Ovary (tissue), 9 donors: ENCODE results near the gene SHROOM3. TPM values are rescaled to one million over a fixed set of nuclear protein-coding genes. Genes with fewer than 3 reads are reported as not detected.

Source experiments
- DNase-seq, 5 donors: peaks; one replicate each; pipeline ENCODE4 v3.0.0-alpha.2; 2019 to 2020
- H3K27ac ChIP-seq, 2 donors: fragments of 200-600 bp; one replicate each; pipeline versions ENCODE4 v1.5.1 to v1.8.0; 2019 to 2022
- H3K27me3 ChIP-seq: fragments of 200-600 bp; one replicate; pipeline ENCODE4 v1.8.0; 2022
- H3K36me3 ChIP-seq: fragments of 200-600 bp; sonication (generic); one replicate; pipeline ENCODE4 v1.5.1; 2019
- H3K4me1 ChIP-seq: one replicate; pipeline ENCODE4 v1.8.1; 2013; ENCODE audit warnings: mild to moderate bottlenecking, moderate library complexity; ENCODE audit not compliant: insufficient read depth
- H3K4me3 ChIP-seq: fragments of 200-600 bp; sonication (generic); one replicate; pipeline ENCODE4 v1.5.1; 2017
- H3K9me3 ChIP-seq, 2 donors: fragments of 200-600 bp in 1 of 2; sonication (generic) in 1 of 2; one replicate each; pipeline versions ENCODE4 v1.5.1 to v1.8.1; 2013 to 2019; ENCODE audit warnings: mild to moderate bottlenecking in 1 of 2, moderate library complexity in 1 of 2
- EP300 ChIP-seq: sonication (generic); formaldehyde crosslinking; IDR thresholded peaks from one replicate; pipeline ENCODE4 v1.6.1; 2017; ENCODE audit warnings: antibody characterized with exemption
- POLR2A ChIP-seq: fragments of 450-650 bp; IDR thresholded peaks from one replicate; pipeline ENCODE4 v1.6.1; 2017; ENCODE audit warnings: antibody characterized with exemption, mild to moderate bottlenecking, moderate library complexity
- WGBS, 3 donors: extraction: QIAGEN DNeasy Blood & Tissue Kit in 1 of 3; methylation state at CpG; one replicate each; pipeline versions ENCODE4 v1.1.5 to v1.1.7; 2013 to 2017; 5-methylcytosine and 5-hydroxymethylcytosine counted together
- intact Hi-C, 4 donors: fragments of 100-400 bp; cut with DNase I; formaldehyde crosslinking; loops; one replicate each; pipeline versions ENCODE4 v1.11.0 to v1.15.1; 2022 to 2023
- polyA plus RNA-seq, 2 donors: library from polyadenylated mRNA; stranded (reverse); fragments of 200-250 nt in 1 of 2; fragments of 350-450 nt in 1 of 2; fragmentation: Illumina TruSeq in 1 of 2; extraction: RNeasy Lipid Tissue Mini Kit (QIAGEN cat#74804) in 1 of 2; gene quantifications; one replicate each; pipeline ENCODE4 v1.2.3, GENCODE V29; 2013 to 2014
- total RNA-seq, 7 donors: library from RNA; depleted of rRNA in 2 of 7; stranded (reverse); fragments of >200 nt in 2 of 7; fragmentation: NEBNext Ultra II Directional in 3 of 7; extraction: Animal tissue kit (Norgen Biotek cat#: 25700) in 3 of 7; gene quantifications; one replicate each; pipeline versions ENCODE4 v1.1.0 to v1.2.4, GENCODE V29; 2016 to 2023
- TF ChIP-seq, protein P1 (sequence below), 3 donors: fragments of 450-650 bp in 2 of 3; fragments of 200-600 bp in 1 of 3; IDR thresholded peaks; one replicate each; pipeline versions ENCODE4 v1.5.1 to v1.8.0; 2016 to 2022; ENCODE audit warnings: antibody characterized with exemption in 3 of 3, mild to moderate bottlenecking in 1 of 3
- donor health status: DM: no; HTN: no; CAD: no; lungs with moderate emphysema.
- donor health status: DM: no; HTN: no; CAD: no.
- donor health status: Bipolar disorder and iron deficiency.
- donor health status: DM: yes; HTN: yes; CAD: no.
- donor health status: DM: no; HTN: no; CAD: no.
- donor health status: DM: yes; HTN: yes; CAD: no.

Gene SHROOM3
- total and polyA plus RNA-seq, 9 donors = 0.80 to 70.1 (median 3.8) TPM

DNA sequence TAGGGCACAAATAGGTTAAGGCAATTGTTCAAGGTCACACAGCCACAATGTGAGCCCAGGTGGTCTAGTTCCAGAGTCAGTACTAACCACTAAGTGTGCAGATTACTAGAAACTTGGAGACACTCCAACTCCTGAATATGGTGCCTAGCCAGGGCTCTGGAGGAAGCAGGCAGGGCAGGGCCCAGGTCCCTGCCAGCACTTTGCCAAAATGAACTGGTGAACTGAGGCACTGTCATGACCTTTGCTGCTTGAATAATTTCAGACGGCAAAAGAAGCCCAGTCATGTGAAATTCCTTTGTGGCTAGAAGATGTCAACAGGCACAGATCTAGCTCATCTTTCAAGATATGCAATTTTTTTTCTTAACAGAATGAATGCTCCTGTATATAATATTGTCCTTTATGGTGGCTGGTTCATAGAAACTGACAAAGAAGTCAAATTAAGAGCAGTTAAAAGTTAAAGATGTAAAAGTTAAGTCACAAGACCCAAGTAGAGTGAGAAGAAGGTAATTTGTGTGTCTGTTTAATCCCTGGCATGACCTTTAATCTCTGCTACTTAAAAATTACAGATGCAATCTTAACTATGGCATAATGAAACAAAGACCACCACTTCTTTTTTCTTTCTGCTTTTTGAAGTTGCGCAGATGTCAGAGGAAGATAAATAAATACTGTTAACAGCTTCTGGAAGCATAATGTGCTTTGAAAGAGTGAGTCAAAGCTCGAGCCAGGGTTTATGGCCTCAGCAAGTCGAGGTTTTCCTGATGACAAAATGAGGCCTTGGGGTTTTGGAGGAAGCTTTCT, 54.1 kb downstream of the SHROOM3 start:
- TF ChIP-seq, protein P1, sequence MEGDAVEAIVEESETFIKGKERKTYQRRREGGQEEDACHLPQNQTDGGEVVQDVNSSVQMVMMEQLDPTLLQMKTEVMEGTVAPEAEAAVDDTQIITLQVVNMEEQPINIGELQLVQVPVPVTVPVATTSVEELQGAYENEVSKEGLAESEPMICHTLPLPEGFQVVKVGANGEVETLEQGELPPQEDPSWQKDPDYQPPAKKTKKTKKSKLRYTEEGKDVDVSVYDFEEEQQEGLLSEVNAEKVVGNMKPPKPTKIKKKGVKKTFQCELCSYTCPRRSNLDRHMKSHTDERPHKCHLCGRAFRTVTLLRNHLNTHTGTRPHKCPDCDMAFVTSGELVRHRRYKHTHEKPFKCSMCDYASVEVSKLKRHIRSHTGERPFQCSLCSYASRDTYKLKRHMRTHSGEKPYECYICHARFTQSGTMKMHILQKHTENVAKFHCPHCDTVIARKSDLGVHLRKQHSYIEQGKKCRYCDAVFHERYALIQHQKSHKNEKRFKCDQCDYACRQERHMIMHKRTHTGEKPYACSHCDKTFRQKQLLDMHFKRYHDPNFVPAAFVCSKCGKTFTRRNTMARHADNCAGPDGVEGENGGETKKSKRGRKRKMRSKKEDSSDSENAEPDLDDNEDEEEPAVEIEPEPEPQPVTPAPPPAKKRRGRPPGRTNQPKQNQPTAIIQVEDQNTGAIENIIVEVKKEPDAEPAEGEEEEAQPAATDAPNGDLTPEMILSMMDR (IDR thresholded peaks at IDR 0.05) = no peak
- no peak for TF ChIP-seq POLR2A
- no peak for TF ChIP-seq EP300
- Histone ChIP-seq H3K27ac (no peak overlapping the region), H3K36me3 (no peaks in the 10 kb centered on the region), H3K4me1 (no peaks in the 10 kb centered on the region), H3K4me3 (no peak overlapping the region), H3K9me3 (no peaks in the 10 kb centered on the region), H3K27me3 (no peaks in the 10 kb centered on the region)
- 58 to 65% (median 63%) methylated on average over 4 of the region's 4 CpGs for WGBS, 3 donors
- DNase-seq = no peak
- intact Hi-C loops = no loop called here

DNA sequence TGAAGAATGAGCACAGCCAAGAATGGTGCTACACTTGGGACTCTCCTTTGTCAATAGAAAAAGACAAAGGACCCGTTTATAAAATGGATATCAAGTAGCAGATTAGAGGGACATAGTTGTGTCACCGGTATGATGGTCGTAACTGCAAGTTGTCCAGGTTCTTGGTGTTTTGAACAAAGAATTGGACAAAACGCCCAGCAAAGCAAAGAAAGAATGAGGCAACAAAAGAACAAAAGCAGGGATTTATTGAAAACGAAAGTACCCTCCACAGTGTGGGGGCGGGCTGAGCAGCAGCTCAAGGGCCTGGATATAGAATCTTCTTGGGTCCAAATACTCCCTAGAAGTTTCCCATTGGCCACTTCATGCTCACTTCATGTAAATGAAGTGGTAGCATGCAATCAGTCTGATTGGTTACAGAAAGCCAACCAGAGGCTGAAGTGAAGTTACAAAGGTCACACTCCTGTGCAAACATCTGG, 54.7 kb downstream of the SHROOM3 start:
- Histone ChIP-seq H3K4me1 (no peaks in the 10 kb centered on the region), H3K27me3 (no peaks in the 10 kb centered on the region), H3K27ac (no peak overlapping the region), H3K4me3 (no peak overlapping the region), H3K36me3 (no peaks in the 10 kb centered on the region), H3K9me3 (no peaks in the 10 kb centered on the region)
- TF ChIP-seq POLR2A (no peak), EP300 (no peak)
- TF ChIP-seq, protein P1 (IDR thresholded peaks at IDR 0.05) = no peak
- WGBS, 3 donors = 80 to 84% (median 81%) methylated on average over 6 of the region's 6 CpGs
- intact Hi-C loops = loop anchor here in 1 of 4 donors (10.0 kb wide), 1 partner anchor 485 kb away; the partner anchor contains the start of gene CXCL9
- no peak for DNase-seq

DNA sequence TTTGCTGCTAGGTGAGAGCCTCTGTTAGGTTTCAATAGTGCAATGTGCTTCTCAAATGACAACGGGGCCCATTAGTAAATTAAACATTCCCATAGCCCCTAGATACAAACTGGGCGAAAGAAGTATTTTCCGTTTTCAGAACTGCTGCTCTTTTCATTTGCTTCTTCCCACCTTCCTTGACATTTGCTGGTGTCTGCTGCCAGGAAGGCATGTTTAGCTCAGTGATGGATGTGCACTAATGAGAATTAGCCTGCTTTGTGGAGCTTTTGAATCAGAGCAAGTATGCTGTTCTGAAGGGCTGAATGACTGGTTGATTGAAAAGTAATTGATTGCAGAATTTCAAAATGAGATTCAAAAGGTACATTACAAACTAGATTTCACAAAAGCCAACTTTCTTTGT, 57.0 kb downstream of the SHROOM3 start:
- H3K4me1 ChIP-seq = no peaks in the 10 kb centered on the region
- H3K27ac ChIP-seq = no peak overlapping the region
- no peaks in the 10 kb centered on the region for H3K36me3 ChIP-seq
- WGBS, 3 donors = 72 to 75% (median 73%) methylated on average over 3 of the region's 3 CpGs
- no peak for DNase-seq
- no peaks in the 10 kb centered on the region for H3K9me3 ChIP-seq
- intact Hi-C loops = loop anchor here in 1 of 4 donors (10.0 kb wide), 1 partner anchor 487 kb away; the partner anchor contains the start of gene CXCL9
- H3K4me3 ChIP-seq = no peak overlapping the region
- TF ChIP-seq, protein P1 (IDR thresholded peaks at IDR 0.05) = no peak
- TF ChIP-seq POLR2A = no peak
- no peak for TF ChIP-seq EP300
- no peaks in the 10 kb centered on the region for H3K27me3 ChIP-seq

DNA sequence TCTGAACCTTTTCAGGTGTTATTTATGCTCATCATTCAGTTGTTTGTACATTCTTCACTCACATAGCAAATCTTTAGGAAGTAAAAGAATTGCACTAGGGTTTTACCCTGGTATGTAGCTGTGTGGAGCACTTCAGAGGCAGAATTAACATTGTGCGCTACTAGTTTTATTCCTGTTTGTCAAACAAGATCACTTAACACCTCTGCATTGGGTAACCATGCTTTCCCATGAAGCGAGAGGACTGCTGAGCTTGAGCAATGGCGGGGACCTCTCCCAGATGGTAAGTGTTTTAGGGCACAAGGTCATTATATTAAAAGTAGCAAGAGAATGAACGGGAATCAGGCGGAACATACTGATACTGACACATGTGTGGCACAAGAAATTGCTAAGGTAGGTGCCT, 59.2 kb downstream of the SHROOM3 start:
- 84 to 90% (median 88%) methylated on average over 5 of the region's 5 CpGs for WGBS, 3 donors
- intact Hi-C loops = loop anchor here in 1 of 4 donors (10.0 kb wide), 1 partner anchor 489 kb away; the partner anchor contains the start of gene CXCL9
- no peak for DNase-seq
- Histone ChIP-seq H3K4me1 (no peaks in the 10 kb centered on the region), H3K36me3 (no peaks in the 10 kb centered on the region), H3K27ac (no peak overlapping the region), H3K4me3 (no peak overlapping the region), H3K27me3 (no peaks in the 10 kb centered on the region), H3K9me3 (no peaks in the 10 kb centered on the region)
- no peak for TF ChIP-seq POLR2A
- TF ChIP-seq EP300 = no peak
- TF ChIP-seq, protein P1 (IDR thresholded peaks at IDR 0.05) = no peak
